Mesenchymal stem cell (in vitro differentiated cells and primary cell): Measurements from ENCODE around the gene EMX1.

ENCODE experiments used
- DNase-seq: peaks from one replicate; pipeline ENCODE4 v3.0.0-alpha.2; 2013
- H2AFZ ChIP-seq: one replicate; pipeline ENCODE4 v1.6.1; 2013; ENCODE audit warnings: low read depth, mild to moderate bottlenecking, control low read depth, inconsistent platforms, low read length, moderate library complexity
- H2AK5ac ChIP-seq: 2 replicates; pipeline ENCODE4 v1.6.1; 2013; ENCODE audit warnings: low read length, moderate library complexity, mild to moderate bottlenecking, inconsistent platforms; ENCODE audit not compliant: severe bottlenecking
- H2BK120ac ChIP-seq: one replicate; pipeline ENCODE4 v1.6.1; 2013; ENCODE audit warnings: low read depth, mild to moderate bottlenecking, inconsistent platforms, low read length, moderate library complexity
- H2BK12ac ChIP-seq, 2 experiments: one replicate each; pipeline ENCODE4 v1.6.1; 2013; ENCODE audit warnings: inconsistent platforms in 2 of 2, low read length in 2 of 2, mild to moderate bottlenecking in 2 of 2, moderate library complexity in 2 of 2, control low read depth in 1 of 2
- H2BK15ac ChIP-seq: one replicate; pipeline ENCODE4 v1.6.1; 2013; ENCODE audit warnings: mild to moderate bottlenecking, low read depth, inconsistent platforms; ENCODE audit not compliant: poor library complexity, severe bottlenecking
- H2BK5ac ChIP-seq: 2 replicates; pipeline ENCODE4 v1.6.1; 2013; ENCODE audit warnings: low read depth, mild to moderate bottlenecking, low read length, control low read depth, inconsistent platforms; ENCODE audit not compliant: poor library complexity, severe bottlenecking
- H3K14ac ChIP-seq, 2 experiments: one replicate each; pipeline ENCODE4 v1.6.1; 2013; ENCODE audit warnings: inconsistent platforms in 2 of 2, low read length in 2 of 2, control low read depth in 1 of 2, mild to moderate bottlenecking in 1 of 2, moderate library complexity in 1 of 2
- H3K18ac ChIP-seq, 2 experiments: one replicate each; pipeline ENCODE4 v1.6.1; 2013; ENCODE audit warnings: inconsistent platforms in 2 of 2, low read length in 2 of 2, control low read depth in 1 of 2, low read depth in 1 of 2, mild to moderate bottlenecking in 1 of 2
- H3K23ac ChIP-seq, 2 experiments: one replicate each; pipeline ENCODE4 v1.6.1; 2013; ENCODE audit warnings: inconsistent platforms in 2 of 2, low read length in 2 of 2, mild to moderate bottlenecking in 2 of 2, moderate library complexity in 2 of 2, control low read depth in 1 of 2
- H3K27ac ChIP-seq: 2 replicates; pipeline ENCODE4 v1.5.1; 2013; ENCODE audit warnings: mild to moderate bottlenecking, moderate library complexity, low read length, control low read depth, inconsistent platforms; ENCODE audit not compliant: poor library complexity, severe bottlenecking
- H3K27me3 ChIP-seq, 2 experiments: 2 replicates each; pipeline versions ENCODE4 v1.6.1 to v1.7.0; 2013; ENCODE audit warnings: low read length in 2 of 2, mild to moderate bottlenecking in 2 of 2, moderate library complexity in 2 of 2, control low read depth in 1 of 2, inconsistent platforms in 1 of 2; ENCODE audit not compliant: control insufficient read depth in 1 of 2, insufficient read depth in 1 of 2
- H3K36me3 ChIP-seq, 2 experiments: 2 replicates each; pipeline versions ENCODE4 v1.6.1 to v1.7.0; 2013; ENCODE audit warnings: low read length in 2 of 2, control low read depth in 1 of 2, inconsistent platforms in 1 of 2, low read depth in 1 of 2, mild to moderate bottlenecking in 1 of 2; ENCODE audit not compliant: insufficient read depth in 2 of 2, control insufficient read depth in 1 of 2
- H3K4ac ChIP-seq, 2 experiments: one replicate each; pipeline ENCODE4 v1.6.1; 2013; ENCODE audit warnings: inconsistent platforms in 2 of 2, low read length in 2 of 2, mild to moderate bottlenecking in 2 of 2, moderate library complexity in 2 of 2, control low read depth in 1 of 2, low read depth in 1 of 2
- H3K4me1 ChIP-seq: 2 replicates; pipeline ENCODE4 v1.6.1; 2013; ENCODE audit warnings: low read depth, low read length, control low read depth; ENCODE audit not compliant: control insufficient read depth, insufficient read depth
- H3K4me2 ChIP-seq: 2 replicates; pipeline ENCODE4 v1.6.1; 2013; ENCODE audit warnings: low read length, mild to moderate bottlenecking, inconsistent platforms; ENCODE audit not compliant: poor library complexity, severe bottlenecking
- H3K4me3 ChIP-seq, 2 experiments: 2 replicates each; pipeline versions ENCODE4 v1.5.1 to v1.7.0; 2013; ENCODE audit warnings: low read length in 2 of 2, mild to moderate bottlenecking in 2 of 2, control low read depth in 1 of 2, low read depth in 1 of 2; ENCODE audit not compliant: insufficient read depth in 1 of 2
- H3K79me1 ChIP-seq: replicated peaks from 2 replicates; pipeline ENCODE4 v1.6.1; 2013; ENCODE audit warnings: mild to moderate bottlenecking, control low read depth, low read length, inconsistent platforms; ENCODE audit not compliant: poor library complexity, severe bottlenecking
- H3K9ac ChIP-seq: 2 replicates; pipeline ENCODE4 v1.7.0; 2013; ENCODE audit warnings: mild to moderate bottlenecking, low read length, moderate library complexity
- H3K9me3 ChIP-seq: 2 replicates; pipeline ENCODE4 v1.7.0; 2013; ENCODE audit warnings: mild to moderate bottlenecking, low read length; ENCODE audit not compliant: control insufficient read depth
- H4K8ac ChIP-seq: one replicate; pipeline ENCODE4 v1.6.1; 2013; ENCODE audit warnings: inconsistent platforms, mild to moderate bottlenecking, low read length, moderate library complexity
- H4K91ac ChIP-seq: one replicate; pipeline ENCODE4 v1.6.1; 2013; ENCODE audit warnings: mild to moderate bottlenecking, low read length, inconsistent platforms
- WGBS: methylation state at CpG from one replicate; pipeline ENCODE4 v1.1.7; 2013; ENCODE audit warnings: mixed read lengths; 5-methylcytosine and 5-hydroxymethylcytosine counted together

The EMX1 gene

GRCh38 chr2:72926368-72926767 lies 9.0 kb downstream of the EMX1 start:
- H2BK120ac ChIP-seq = no peak overlapping the region
- H3K36me3 ChIP-seq = no peaks in the 10 kb centered on the region
- no peaks in the 10 kb centered on the region for H3K79me1 ChIP-seq
- 86% methylated on average over 2 of the region's 4 CpGs for WGBS
- no peak overlapping the region for H3K4ac ChIP-seq
- no peak overlapping the region for H3K4me3 ChIP-seq
- DNase-seq = no peak
- H3K9me3 ChIP-seq = peaks cover 6% of the 10 kb centered on the region
- no peak overlapping the region for H3K27ac ChIP-seq
- H3K18ac ChIP-seq = no peak overlapping the region
- H3K9ac ChIP-seq = no peak overlapping the region
- H3K4me2 ChIP-seq = no peak overlapping the region
- no peak overlapping the region for H2BK15ac ChIP-seq
- H3K23ac ChIP-seq = no peak overlapping the region
- no peak overlapping the region for H2BK5ac ChIP-seq
- H3K14ac ChIP-seq = no peak overlapping the region
- H2BK12ac ChIP-seq = no peak overlapping the region
- peaks cover 18% of the 10 kb centered on the region for H3K4me1 ChIP-seq
- H2AFZ ChIP-seq = no peak overlapping the region
- no peak overlapping the region for H4K91ac ChIP-seq
- H2AK5ac ChIP-seq = no peak overlapping the region
- H4K8ac ChIP-seq = no peak overlapping the region
- peaks cover 81 to 90% of the 10 kb centered on the region in 2 experiments for H3K27me3 ChIP-seq

- no peak overlapping the region for H3K18ac ChIP-seq
- no peak overlapping the region for H2BK12ac ChIP-seq
- H4K91ac ChIP-seq = no peak overlapping the region
- no peak overlapping the region for H2AFZ ChIP-seq
- H3K9me3 ChIP-seq = peaks cover 6% of the 10 kb centered on the region
- H2AK5ac ChIP-seq = no peak overlapping the region
- no peak overlapping the region for H3K4me3 ChIP-seq
- H2BK120ac ChIP-seq = no peak overlapping the region
- 84% methylated on average over 5 of the region's 6 CpGs for WGBS
- H4K8ac ChIP-seq = no peak overlapping the region
- no peak overlapping the region for H3K27ac ChIP-seq
- H3K9ac ChIP-seq = no peak overlapping the region
- H3K4me2 ChIP-seq = no peak overlapping the region
- no peak overlapping the region for H3K14ac ChIP-seq
- H3K79me1 ChIP-seq = no peaks in the 10 kb centered on the region
- peaks cover 23% of the 10 kb centered on the region for H3K4me1 ChIP-seq
- H3K23ac ChIP-seq = no peak overlapping the region
- no peak overlapping the region for H3K4ac ChIP-seq
- H3K27me3 ChIP-seq = peaks cover 75 to 85% of the 10 kb centered on the region in 2 experiments
- no peak for DNase-seq
- no peaks in the 10 kb centered on the region for H3K36me3 ChIP-seq
- H2BK5ac ChIP-seq = no peak overlapping the region
- H2BK15ac ChIP-seq = no peak overlapping the region
Observed at GRCh38 chr2:72926811-72927465, 9.6 kb downstream of the EMX1 start.

- Histone ChIP-seq H3K14ac (no peak overlapping the region), H3K4me1 (peaks cover 33% of the 10 kb centered on the region), H3K4ac (no peak overlapping the region), H2BK12ac (no peak overlapping the region), H3K9me3 (peaks cover 6% of the 10 kb centered on the region), H4K8ac (no peak overlapping the region), H2AFZ (no peak overlapping the region), H2BK15ac (no peak overlapping the region), H3K4me3 (no peak overlapping the region), H2BK5ac (no peak overlapping the region), H3K36me3 (no peaks in the 10 kb centered on the region), H2BK120ac (no peak overlapping the region), H3K9ac (no peak overlapping the region), H3K27ac (no peak overlapping the region), H3K27me3 (peaks cover 66 to 80% of the 10 kb centered on the region in 2 experiments), H3K79me1 (no peaks in the 10 kb centered on the region), H2AK5ac (no peak overlapping the region), H3K18ac (no peak overlapping the region), H3K23ac (no peak overlapping the region), H4K91ac (no peak overlapping the region), H3K4me2 (no peak overlapping the region)
- 84% methylated on average over 8 of the region's 8 CpGs for WGBS
- no peak for DNase-seq
Observed at GRCh38 chr2:72927619-72928550, 10.6 kb downstream of the EMX1 start.

GRCh38 chr2:72929010-72929409 lies 11.7 kb downstream of the EMX1 start:
- H2BK120ac ChIP-seq = no peak overlapping the region
- no peak overlapping the region for H2BK15ac ChIP-seq
- H2BK5ac ChIP-seq = no peak overlapping the region
- H3K9me3 ChIP-seq = no peaks in the 10 kb centered on the region
- no peaks in the 10 kb centered on the region for H3K79me1 ChIP-seq
- no peak for DNase-seq
- no peak overlapping the region for H4K8ac ChIP-seq
- H3K4me2 ChIP-seq = no peak overlapping the region
- no peak overlapping the region for H2AK5ac ChIP-seq
- no peak overlapping the region for H3K18ac ChIP-seq
- H4K91ac ChIP-seq = no peak overlapping the region
- no peak overlapping the region for H3K9ac ChIP-seq
- peaks cover 55 to 79% of the 10 kb centered on the region in 2 experiments for H3K27me3 ChIP-seq
- no peak overlapping the region for H3K23ac ChIP-seq
- peaks cover 28% of the 10 kb centered on the region for H3K4me1 ChIP-seq
- H3K36me3 ChIP-seq = no peaks in the 10 kb centered on the region
- no peak overlapping the region for H3K27ac ChIP-seq
- WGBS = no CpG with 5 or more reads among the region's 1 CpG
- H2AFZ ChIP-seq = no peak overlapping the region
- H3K4me3 ChIP-seq = no peak overlapping the region
- H3K4ac ChIP-seq = no peak overlapping the region
- H2BK12ac ChIP-seq = no peak overlapping the region
- no peak overlapping the region for H3K14ac ChIP-seq
